HG03442 (cell line): ENCODE data around the gene UTF1.

Experiments used
- ATAC-seq: cut with Tn5 transposase; IDR thresholded peaks from one replicate; pipeline ENCODE4 v1.9.1; 2021; ENCODE audit warnings: mild to moderate bottlenecking, moderate library complexity; ENCODE audit not compliant: unreplicated experiment

Gene UTF1, protein sequence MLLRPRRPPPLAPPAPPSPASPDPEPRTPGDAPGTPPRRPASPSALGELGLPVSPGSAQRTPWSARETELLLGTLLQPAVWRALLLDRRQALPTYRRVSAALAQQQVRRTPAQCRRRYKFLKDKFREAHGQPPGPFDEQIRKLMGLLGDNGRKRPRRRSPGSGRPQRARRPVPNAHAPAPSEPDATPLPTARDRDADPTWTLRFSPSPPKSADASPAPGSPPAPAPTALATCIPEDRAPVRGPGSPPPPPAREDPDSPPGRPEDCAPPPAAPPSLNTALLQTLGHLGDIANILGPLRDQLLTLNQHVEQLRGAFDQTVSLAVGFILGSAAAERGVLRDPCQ

DNA sequence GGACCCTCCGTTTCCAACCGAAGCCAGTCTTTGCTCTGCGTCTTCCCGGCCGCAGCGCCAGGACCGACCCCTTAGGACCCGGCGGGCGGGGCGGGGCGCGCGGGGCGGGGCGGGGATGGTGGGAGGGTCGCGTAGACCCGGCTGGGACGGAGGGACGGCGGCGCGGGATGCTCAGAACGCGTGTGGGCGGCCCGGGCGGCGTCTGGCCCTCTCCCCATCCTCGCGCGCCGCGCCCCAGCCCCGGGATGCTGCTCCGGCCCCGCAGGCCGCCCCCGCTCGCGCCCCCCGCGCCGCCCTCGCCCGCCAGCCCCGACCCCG, at the start of gene UTF1:
Gene UTF1, plus strand, starts transcription at position 174 of the 318 bp plus-strand sequence. Its CDS starts 72 bp downstream, at position 246.
- no peak for ATAC-seq

DNA sequence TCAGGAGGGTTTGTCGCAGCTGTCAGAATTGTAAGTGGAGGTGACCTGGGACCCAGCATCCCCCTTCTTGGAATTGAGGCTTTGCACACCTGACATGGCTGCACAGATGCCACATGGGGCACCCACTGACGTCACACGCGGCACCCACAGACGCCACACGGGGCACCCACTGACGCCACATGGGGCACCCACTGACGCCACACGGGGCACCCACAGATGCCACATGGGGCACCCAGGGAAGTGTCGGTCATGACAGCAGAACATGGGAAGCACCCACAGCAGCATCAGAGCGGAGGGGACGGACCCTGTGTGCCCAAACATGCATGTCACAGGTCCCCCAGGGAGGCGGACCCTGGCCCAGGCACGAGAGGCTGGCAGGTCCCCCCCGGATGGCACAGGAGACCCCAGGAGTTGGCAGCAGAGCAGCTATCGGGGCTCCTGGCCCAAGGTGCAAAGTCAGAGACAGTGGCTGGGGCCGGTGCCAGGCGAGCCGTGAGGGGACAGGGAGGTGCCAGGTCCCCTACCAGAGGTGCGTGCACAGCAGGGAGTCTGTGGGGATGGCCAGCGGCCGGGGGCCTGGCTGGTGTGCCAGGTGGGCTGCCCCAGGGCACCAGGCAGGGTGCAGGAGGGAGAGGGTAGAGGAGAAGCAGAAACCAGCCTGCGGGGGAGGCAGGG, 48.9 kb upstream of the UTF1 start:
- no peak for ATAC-seq

DNA sequence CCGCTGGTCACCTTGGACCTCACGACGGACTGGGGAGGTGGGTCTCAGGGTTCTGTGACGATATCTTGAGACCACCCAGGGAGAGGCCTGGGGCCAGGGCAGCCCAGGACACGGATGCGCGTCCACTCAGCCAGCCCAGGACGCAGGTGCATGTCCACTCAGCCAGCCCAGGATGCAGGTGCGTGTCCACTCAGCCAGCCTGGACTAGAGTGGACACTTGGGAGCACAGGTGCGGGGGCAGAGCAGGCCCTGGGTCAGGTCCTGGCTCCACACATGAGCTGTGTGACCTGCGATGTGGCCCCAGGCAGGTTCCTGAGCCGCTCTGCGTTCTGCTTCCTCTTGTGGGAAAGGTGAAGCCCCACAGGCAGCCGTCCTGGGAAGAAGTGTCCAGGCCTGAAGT, 47.8 kb upstream of the UTF1 start:
- ATAC-seq, result no peak

DNA sequence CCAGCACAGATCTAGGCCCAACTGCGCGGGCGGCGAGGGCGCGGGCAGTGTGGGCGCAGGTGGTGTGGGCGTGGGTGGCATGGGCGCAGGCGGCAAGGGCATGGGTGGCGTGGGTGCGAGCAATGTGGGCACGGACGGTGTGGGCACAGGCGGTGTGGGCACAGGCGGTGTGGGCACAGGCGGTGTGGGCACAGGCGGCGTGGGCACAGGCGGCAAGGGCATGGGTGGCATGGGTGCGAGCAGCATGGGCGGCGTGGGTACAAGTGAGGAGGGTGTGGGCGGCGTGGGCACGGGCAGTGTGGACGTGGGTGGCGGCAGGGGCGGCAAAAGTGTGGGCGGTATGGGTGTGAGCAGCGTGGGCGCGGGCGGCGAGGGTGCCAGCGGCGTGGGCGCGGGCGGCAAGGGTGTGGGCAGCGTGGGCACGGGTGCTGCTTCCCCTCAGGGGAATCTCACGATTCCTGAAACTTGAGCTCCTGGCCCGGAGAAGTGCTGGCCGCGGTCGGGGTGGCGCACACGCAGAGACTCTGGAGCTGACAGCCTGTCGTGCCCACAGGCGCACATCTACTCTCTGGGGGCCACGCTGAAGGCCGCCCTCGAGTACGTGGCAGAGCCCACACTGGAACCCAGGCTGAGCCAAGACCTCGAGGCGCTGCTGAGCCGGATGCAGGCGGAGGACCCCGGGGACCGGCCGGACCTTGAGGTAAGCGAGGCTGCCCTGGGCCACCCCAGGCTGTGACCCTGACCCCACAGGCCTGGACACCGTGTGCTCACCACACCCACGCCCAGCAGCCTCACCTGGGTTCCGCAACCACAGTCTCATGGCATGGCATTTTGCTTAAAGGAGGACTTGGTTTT, 47.0 kb upstream of the UTF1 start:
- ATAC-seq, result no peak

DNA sequence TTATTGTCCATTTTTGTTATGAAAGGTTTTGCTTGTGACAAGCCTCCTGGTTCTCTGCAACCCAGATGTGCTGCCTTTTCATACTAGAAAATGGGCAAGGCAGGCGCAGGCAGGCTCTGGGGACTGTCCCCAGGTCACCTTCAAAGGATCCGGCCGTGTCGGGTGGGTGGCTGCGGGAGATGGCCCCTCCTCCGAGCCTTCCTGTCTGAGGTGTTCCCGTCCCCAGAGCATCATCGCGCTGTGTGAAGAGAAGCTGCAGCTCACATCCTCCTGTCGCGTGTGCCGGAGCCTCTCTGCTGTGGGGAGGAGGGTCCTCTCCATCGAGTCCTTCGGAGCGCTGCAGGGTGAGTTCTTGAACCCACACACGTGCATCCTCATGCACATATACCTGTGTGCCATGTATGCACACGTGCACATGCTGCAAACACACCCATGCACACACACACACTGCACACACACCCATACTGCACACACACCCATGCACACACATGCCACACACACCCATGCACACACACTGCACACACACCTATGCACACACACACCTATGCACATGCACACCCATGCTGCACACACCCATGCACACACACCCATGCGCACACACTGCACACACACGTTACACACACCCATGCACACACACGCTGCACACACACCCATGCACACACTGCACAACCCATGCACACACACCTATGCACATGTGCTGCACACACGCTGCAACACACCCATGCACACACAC, 46.2 kb upstream of the UTF1 start:
- ATAC-seq, result no peak

DNA sequence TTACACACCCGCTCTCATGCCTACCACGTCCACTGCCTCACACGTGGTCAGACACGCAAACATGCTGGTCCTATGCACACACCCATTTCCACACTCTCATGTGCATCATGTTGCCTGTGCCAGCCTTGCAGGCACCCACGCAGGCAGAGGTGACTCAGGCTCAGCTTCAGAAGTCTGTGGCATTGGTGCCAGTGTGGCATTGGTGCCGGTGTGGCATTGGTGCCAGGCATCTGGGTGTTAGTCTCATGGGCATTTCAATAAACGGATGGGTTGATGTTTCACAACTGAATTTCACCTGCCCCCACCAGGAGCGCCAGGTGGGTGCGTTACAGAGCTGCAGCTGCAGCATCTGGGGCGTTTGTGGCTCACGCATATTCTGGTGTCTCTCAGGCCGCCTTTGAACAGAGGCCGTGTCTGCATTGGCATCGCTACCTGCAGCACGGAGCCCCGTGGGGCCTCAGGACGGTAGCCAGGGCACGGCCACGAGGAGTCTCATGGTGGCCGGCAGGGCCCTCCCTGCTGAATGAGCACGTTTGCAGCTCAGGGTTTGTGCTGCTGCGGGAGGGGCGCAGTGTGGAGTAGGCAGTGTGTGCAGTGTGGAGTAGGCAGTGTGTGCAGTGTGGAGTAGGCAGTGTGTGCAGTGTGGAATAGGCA, 45.3 kb upstream of the UTF1 start:
- no peak for ATAC-seq

DNA sequence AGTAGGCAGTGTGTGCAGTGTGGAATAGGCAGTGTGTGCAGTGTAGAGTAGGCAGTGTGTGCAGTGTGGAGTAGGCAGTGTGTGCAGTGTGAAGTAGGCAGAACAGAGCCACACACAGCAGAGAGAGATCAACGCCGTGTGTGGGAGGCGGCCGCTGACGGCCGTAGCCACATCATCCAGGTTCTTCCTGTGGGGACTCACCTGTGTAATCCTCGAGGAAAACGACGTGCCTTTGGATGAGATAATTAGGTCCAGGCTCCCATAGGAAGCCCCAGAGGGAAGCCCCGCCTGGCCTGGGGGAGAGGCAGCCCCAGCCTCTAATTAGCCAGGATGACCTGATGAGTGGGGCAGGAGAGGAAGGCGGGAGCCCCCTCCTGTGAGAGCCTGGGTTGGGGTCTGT, 44.6 kb upstream of the UTF1 start:
- no peak for ATAC-seq

DNA sequence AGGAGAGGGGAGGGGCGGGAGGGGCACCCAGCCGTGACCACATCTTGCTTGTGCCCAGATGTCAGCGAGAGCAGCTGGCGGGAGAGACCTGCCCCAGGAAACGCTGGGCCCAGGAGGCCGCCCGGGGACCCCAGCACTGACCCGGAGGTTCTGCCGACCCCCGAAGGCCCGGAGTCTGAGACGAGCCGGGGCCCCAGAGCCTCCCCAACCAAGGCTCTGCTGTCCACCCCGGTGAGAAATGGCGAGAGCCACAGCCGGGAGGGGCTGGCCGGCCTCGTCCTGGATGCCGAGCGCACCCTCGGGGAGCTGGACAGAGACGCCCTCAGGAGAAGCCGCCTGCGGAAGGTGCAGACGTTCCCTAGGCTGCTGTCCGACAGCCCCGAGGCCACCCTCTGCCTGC, 44.1 kb upstream of the UTF1 start:
- ATAC-seq, result no peak

DNA sequence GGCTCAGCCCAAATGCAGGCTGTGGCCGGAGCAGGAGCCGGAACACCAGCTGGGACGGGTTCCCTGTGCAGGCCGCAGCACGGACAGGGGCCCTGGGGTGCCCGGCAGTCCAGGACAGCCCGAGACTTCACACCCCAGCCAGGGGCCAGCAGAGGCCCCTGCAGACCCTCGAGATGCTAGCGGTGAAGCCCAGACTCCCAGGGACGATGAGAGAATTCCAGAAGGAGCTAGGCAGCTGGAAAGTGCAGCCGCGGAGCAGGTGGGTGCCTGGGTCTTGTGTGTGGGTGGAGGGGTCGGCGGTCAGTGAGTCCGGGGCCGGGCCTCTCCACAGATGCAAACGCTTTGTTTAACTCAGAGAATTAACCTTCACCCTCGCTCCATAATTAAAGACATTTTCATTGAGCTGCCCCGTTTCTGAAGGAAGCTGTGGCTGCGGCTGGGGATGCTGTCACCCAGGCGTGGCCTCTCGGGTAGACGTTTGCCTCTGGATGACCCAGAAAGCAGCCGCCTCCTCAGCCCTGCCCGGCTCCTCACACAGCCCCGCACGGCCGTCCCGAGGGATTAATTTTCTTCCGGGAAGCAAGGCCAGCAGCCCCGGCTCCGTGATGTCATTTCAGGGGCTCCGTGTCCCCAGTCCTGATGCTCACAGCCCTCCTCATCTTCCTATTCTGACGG, 43.5 kb upstream of the UTF1 start:
- no peak for ATAC-seq

DNA sequence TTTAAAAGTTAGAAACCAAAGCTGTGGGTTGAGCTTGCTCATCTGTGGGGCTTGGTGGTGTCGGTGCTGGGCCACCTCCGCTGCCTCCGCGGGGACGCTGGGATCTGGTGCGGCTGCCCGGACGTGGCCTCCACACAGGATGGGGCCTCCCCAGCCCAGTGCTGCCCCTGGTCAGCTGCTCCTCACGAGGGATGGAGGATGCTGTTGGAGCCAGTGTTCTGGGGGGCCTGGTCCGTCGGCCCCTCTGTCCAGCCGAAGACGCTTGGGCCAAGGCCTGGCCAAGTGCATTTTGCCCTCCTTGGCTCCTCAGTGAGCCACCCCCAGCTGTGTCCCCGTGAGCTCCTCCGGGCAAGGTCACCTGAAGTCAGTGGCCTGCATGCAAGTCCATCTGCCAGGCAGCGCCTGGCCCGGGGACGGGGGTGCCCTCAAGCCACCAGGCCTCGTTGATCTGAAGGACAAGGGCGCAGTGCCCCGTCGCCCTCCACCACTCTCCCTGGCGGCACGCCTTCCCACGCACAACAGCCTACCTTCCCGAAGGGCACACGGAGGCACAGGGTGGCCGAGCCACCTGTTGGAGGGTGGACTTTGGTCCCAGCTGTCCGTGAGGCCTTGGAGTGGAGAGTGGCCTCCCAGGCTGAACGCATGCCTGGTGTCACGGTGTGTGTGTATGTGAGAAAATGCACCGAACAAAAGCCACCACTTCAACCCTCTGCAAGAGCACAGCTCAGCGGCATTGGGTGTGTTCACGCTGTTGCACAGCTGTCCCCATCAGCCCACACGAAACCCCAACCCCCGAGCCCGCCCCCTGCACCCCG, 42.7 kb upstream of the UTF1 start:
- no peak for ATAC-seq

DNA sequence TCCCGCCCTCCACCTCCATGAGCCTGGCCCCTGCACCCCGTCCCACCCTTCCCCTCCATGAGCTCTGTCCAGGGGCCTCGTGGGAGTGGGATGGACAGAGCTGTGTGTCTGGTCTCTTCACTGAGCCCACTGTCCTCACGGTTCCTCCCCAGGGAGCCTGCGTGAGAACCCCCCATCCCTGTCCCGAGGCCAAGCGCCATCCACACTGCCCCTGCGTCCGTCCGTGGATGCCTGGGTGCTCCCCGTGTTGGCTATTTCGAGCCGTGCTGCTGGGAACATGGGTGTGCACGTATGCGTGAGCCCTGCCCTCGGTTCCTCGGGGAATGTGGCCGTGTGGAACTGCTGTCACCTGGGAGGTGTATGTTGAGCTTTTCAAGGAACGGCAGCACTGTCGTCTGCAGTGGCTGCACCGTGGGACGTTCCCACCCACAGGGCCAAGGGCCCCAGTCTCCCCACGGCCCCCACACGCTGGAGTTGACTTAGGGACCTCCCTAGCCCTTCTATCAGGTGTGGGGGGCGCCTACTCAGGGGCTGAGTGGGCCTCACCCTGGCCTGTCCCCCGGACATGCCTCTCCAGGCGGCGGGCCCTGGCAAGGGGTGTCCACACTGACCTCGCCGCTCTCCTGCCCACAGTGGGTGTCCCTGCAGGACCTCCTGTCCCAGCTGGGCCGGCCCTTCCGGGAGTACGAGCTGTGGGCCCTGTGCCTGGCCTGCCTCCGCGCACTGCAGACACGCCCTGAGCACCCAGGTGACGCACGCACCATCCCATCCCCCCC, 41.9 kb upstream of the UTF1 start:
- no peak for ATAC-seq

DNA sequence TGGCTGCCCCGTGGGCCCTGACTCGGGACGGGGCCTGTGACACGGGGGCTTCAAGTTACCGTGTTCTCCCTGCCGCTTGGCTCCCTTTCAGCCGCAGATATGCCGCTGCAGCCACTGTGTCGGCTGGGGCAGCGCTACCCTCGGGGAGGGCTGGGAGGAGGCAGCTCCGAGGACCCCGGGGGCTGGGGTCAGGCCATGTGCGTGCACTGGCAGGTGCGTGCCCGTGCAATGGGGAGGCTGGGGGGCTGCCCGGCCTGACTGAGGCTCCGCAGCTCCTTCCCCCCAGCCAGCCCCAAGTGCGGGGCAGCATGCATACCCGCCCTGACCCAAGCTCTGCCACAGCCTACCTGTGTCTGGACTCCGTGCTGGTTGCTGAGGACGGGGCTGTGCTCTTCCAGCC, 40.8 kb upstream of the UTF1 start:
- no peak for ATAC-seq

DNA sequence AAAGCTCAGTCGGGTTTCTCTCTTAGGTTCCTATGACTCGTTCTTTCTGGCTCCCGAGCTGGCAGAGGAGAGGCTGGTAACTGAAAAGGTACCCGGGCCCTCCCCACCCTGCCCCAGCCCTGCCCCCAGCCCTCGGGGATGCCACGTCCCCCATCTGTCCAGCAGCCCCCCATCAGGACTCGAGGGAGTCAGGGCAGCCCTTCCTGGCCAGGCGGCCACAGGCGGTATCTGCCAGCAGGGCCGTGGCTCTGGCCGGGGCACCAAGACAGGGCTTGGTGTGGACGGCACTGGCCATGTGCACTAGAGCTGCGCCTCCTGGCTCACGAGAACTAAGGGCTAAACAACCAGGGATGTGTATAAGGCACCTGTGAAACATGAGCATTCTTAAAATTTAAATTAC, 40.3 kb upstream of the UTF1 start:
- no peak for ATAC-seq

DNA sequence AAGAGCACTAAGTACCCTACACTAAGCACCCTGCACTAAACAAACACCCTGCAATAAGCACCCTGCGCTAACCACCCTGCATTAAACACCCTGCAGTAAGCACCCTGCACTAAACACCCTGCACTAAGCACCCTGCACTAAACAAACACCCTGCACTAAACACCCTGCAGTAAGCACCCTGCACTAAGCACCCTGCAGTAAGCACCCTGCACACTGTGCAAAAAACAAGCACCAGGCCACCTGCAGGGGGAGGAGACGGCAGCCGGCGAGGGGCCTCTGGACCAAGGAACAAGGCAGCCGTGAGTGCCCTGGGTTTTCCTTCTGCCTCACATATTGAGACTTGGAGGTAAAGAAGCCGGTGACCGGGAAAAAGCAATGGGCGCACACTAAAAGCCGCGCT, 39.8 kb upstream of the UTF1 start:
- ATAC-seq, result no peak

DNA sequence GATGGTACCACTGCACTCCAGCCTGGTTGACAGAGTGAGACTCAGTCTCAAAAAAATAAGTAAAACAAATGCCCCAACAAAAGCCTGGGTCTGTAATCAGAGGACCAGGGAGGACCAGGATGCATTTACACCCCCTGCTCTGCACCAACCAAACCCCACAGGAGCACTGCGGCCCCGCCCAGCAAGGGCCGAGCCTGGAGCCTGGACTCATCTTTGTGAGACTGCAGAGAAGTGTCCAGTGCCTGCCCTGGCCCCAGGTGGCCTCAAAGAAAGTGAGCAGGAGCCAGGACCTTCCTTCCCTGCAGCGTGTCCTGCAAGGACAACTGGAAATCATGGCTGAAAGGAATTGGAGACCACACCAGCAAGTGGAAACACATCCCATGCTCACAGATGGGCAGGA, 38.4 kb upstream of the UTF1 start:
- no peak for ATAC-seq

DNA sequence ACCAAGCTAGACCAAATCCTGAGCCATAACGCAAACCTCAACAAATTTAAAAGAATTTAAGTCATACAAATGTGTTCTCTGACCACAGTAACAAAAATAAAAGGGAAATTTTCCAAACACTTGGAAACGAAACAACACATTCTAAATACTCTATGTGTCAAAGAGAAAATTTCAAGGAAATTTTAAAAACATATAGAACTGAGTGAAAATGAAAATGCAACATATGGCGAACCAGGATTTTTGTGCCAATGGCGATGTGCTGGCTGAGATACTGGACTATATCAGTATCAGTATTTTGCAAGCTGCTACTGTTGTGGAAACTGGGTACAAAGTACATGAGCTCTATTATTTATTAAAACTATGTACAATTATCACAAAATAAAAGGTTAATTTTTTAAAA, 35.9 kb upstream of the UTF1 start:
- no peak for ATAC-seq

DNA sequence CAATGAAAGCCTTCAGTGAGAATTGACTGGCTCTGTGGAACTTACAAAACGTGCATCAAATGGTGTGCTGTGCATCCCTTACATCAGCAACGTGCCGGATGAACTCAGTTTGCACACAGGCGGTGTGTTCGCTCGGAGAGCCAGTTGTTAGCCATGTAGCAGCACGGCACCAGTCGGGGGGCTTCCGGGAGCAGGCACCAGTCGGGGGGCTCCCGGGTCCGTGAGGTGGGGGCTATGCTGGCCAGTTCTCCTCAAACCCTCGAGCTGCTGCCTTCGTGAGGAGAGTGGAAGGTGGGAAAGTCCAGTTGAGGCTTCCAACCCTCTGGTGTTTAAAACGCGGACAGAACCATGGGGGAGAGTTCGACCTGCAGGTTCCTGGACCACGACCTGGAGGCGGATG, 34.9 kb upstream of the UTF1 start:
- no peak for ATAC-seq

DNA sequence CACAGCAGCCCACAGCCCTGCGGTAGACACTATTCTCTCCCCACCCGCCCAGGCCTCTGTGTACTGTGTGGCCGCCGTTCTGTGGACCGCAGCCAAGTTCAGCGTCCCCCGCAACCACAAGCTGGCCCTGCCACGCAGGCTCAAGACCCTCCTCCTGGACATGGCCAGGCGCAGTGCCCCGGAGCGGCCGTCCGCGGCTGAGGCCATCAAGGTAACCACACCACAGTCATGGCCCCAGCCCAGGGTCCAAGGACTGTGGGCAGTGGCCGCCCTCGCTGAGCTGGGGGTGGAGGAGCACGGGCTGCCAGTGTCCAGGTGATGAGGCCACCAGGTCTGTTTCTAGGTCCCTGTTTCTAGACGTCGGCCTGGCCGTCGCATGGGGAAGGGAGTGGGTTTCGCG, 34.4 kb upstream of the UTF1 start:
- no peak for ATAC-seq
